ENCODE measurements around the gene VPS4B.
A peak's percentile ranks its signal among the peaks of the same experiment; 100 is the strongest.
"Not testable (repeated sequence)": the region's sequence is repeated elsewhere in the genome, so short reads cannot be mapped to it uniquely, and the experiment has no call there.

Gene VPS4B

DNA sequence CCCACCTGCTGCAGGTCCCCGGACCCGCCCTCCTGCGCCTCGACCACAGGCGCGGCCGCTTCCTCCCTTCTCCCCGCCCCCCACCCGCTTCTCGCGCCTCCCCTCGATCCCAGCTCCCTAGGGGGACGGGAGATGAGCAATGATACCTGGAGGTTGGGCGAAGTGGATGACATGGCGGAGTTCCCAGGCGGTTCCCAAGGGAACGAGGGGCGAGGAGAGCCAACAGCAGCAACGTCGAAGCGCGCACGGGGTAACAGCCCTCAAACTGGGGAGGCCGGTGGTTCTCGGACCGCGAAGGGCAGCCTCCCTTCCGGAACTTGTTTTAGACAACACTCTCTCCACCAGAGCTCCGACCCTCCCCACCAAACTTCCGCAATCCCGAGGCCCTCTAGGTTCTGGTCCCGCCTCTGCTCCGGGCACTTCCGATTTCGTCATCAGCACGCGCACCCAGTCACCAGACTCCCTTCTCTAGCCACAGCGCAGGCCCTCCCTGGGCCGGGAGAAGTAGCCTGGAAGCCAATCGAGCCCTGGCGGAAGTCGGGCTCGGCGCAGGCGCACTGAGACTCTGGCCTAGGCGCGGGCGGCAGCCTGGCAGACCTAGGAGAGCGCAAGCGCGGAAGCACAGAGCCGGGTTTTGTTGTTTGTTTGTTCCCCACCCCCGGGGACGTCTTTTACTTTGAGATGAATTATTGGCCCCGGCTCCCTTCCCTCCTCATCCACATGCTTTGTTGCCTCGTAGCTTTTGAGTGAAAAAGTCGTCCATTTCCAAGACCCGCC lies at the start of gene VPS4B:
TSS of gene VPS4B (minus strand) at position 390 of the 777 bp plus-strand sequence. CDS start at position 173, 217 bp downstream.
- DNase-seq = peak; percentile 100

DNA sequence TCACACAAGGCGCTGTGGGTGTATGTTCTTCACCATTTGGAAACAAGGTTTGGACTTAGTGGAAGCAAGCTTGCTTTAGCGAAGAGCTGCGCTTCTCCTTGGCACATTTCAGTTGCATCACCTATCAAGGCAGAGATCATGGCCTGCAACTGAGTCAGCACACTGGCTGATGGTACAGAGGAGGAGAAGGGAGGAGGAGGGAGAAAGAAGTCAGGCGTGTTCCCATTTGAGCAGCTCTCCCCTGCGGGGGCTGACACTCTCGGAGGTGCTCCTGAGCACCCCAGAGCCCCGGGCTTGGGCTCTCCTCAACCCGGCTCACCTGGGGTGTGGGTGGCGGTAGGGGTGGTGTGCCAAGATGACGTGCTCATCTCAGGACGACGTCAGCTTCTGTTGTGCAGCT lies 48.5 kb upstream of the VPS4B start:
- no peak for DNase-seq

GRCh38 chr18:63468575-63468974 lies 46.3 kb upstream of the VPS4B start:
- no peak for DNase-seq

GRCh38 chr18:63467699-63468098 lies 45.4 kb upstream of the VPS4B start:
- no peak for DNase-seq

DNA sequence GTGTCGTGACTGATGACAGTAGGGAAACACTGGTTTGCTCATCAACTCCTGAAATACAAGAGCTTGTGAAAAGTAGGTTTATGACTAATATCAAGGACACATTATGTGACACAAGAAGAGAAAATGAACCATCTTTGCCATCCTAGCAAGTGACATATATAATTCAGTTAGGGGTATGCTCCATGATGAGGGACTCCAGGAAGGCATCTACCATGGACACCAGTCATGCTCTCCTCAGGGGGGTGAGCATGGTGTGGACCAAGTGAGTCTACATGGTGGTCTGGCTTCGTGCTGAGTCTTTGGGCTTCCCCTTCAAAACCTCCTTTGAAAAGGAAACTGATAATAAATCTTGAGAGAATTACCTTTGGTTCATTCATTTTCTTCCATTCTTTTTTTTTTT lies 42.8 kb upstream of the VPS4B start:
- DNase-seq = no peak

DNA sequence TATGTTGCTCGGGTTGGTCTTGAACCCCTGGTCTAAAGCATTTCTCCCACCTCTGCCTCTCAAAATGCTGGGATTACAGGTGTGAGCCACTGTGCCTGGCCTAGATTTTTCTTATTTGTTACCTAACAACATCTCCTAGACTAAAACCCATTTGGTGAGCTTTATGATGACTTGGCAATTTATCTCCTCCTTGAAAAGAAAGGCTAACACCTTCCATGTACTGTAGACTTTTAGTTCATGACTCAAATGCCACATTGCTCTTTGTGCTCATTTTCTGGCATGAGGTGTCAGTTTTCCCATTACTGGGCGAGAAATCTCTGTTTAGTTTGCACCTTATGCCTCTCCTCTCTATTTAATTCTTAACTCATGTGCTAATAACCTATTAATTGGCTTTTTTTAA lies 42.2 kb upstream of the VPS4B start:
- no peak for DNase-seq

- no peak for DNase-seq
Observed at GRCh38 chr18:63460414-63460813, 38.1 kb upstream of the VPS4B start.

- no peak for DNase-seq
Observed at GRCh38 chr18:63457977-63458376, 35.7 kb upstream of the VPS4B start.

DNA sequence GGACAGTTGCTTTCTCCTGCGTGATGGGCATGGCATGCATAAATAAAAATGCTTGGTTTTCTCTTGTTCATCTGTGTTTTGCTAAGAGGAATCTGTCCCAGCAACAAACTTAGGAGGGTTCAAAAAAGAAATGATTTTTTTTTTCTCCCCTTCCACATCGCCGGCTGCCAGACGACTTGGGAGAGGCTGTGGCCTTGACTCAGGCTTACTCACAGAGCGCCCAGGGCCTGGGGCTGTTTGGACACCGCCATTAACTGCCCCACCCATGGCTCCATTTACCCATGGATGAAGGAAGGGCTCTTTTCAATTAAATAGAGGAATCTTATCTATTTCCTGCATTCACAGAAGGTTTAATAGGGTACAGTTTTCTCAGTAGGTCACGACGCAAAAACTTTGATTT lies 32.2 kb upstream of the VPS4B start:
- DNase-seq = no peak

DNA sequence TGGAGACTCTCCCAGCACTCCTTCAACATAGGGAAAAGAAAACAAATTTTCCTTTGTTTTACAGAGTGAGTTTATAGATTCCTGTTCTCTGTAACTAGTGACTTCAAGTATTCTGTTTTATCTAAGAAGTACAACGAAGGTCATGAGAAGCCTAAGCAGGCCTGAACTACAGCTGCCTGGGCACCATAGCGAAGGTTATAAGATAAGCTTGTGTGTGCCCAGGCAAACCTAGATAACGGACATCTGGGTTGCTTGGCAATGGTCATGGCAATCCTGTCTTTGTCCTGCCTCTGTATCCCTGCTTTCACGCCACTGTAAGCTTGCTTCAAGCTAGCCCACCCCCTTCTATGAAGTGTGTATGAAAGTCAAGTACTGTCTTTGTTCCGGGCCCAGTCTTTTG lies 30.5 kb upstream of the VPS4B start:
- DNase-seq = not testable (repeated sequence)

GRCh38 chr18:63451799-63452660 lies 29.8 kb upstream of the VPS4B start:
- DNase-seq = no peak

GRCh38 chr18:63449426-63449825 lies 27.1 kb upstream of the VPS4B start:
- DNase-seq = no peak

GRCh38 chr18:63447066-63447465 lies 24.8 kb upstream of the VPS4B start:
- no peak for DNase-seq

GRCh38 chr18:63446266-63446665 lies 24.0 kb upstream of the VPS4B start:
- no peak for DNase-seq

GRCh38 chr18:63445037-63445436 lies 22.8 kb upstream of the VPS4B start:
- DNase-seq = no peak

DNA sequence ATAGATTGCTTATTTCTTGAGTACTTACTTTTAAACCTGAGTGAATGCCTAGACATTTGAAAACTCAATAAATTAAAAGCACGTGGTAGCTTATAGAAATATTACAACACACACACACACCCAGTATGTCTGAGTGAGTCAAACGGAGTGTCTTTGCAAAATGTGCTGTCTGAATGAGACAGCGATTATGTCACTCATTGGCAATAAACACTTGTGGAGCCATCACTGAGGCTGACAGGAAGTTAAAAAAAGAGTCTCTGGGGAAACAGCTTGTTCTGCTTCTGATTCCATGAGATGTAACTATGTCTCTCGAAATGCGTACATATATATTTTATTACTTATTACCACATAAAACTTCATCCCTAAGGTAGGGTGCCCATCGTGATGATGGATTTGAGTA lies 22.3 kb upstream of the VPS4B start:
- peak; percentile 9 for DNase-seq

DNA sequence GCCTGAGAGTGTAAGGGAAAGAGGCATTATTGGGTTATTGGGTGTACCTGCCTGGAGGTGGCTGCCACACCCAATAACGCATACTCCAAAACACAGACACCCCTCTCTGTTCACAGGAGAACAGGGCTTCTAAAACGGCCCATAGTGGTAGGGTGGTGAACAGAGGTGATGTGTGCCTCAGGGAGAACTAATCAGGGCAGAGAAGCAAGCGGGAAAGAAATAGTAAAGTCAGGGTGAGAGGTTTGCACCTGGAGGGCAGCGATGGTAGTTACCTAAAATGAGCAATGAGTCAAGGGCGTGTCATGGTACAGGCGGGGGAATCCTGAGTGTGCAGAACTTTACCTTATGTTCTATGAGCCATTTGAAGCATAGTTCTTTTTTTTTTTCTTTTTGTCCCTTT lies 21.6 kb upstream of the VPS4B start:
- no peak for DNase-seq

DNA sequence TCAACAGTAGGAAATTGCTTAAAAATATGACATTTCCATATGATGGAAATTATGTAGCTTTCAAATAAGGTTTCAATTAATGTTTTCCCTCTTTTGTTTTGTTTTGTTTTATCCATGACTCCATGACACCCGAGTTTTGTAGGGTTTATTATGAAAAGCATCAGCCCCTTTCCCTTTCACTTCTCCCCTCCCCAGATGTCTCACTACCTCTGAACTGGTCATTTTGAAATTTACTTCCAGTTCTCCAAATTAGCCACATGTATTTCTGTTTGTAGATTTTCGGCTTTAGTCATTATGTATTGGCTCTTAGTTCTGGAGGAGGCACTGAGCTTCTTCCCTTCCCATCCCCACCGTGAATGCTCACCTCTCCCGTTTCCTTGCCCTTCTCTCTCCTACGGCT lies 18.6 kb upstream of the VPS4B start:
- DNase-seq = no peak

DNA sequence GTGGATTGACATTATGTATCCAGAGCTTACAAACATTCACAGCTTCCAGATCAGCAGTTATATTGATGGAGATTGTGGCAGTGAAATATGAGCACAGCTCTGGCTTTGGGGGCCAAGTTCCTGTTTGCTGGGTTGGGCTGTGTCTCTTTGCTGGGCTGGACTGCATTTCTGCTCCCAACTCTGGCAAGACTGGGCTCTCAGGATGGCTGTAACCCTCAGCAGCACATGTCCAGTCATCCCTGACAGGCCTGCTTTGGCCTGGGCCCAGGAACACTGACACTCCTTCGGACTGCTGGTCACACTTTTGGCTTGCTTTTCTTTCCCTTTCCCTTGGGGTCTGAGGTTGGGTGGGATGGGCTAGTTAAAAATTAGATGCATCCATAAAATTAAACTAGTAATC lies 17.9 kb upstream of the VPS4B start:
- no peak for DNase-seq

- peak; percentile 67 for DNase-seq
Observed at GRCh38 chr18:63439334-63439733, 17.1 kb upstream of the VPS4B start.

- DNase-seq = no peak
Observed at GRCh38 chr18:63438181-63438580, 15.9 kb upstream of the VPS4B start.

GRCh38 chr18:63433334-63433866 lies 11.1 kb upstream of the VPS4B start:
- DNase-seq = no peak

DNA sequence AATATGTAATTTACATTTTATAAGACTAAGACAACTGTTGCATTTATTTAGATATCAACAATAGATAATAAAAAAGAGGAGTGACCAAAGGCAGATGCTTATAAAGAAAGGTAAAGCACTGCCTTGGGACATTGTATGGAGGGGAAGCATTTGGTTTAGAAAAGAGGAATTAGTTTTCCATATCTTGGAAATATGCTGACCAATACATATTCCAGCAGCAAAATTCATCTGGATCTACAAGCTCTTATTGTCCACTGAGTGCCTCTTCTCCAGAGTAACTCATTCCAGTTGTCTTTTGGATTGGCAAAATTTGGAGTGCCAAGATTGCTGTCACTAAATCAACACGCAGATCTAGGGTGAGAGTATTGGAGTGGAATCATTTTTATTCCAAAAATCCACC lies 8.9 kb upstream of the VPS4B start:
- DNase-seq = no peak

DNA sequence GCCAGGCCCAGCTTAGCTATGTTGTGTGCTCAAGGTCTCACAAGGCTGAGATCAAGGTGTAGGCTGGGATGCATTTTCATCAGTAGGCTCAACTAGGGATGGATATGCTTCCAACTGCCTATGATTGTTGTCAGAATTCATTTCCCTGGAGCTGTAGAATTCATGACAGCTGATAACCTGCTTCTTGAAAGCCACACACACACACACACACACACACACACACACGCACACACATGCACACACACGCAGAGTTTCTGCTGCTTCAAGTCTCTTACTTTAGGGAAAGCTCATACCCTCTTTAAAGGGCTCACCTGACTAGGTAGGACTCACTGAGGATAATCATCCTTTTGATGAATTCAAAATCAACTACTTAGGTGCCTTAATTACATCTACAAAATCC lies 8.2 kb upstream of the VPS4B start:
- no peak for DNase-seq
